ENCODE data around the gene COL23A1. TPM values are rescaled to one million over a fixed set of nuclear protein-coding genes. Genes with fewer than 3 reads are reported as not detected.

The COL23A1 gene
- total and polyA plus RNA-seq, 5 donors from 2014 or later = not detected

DNA sequence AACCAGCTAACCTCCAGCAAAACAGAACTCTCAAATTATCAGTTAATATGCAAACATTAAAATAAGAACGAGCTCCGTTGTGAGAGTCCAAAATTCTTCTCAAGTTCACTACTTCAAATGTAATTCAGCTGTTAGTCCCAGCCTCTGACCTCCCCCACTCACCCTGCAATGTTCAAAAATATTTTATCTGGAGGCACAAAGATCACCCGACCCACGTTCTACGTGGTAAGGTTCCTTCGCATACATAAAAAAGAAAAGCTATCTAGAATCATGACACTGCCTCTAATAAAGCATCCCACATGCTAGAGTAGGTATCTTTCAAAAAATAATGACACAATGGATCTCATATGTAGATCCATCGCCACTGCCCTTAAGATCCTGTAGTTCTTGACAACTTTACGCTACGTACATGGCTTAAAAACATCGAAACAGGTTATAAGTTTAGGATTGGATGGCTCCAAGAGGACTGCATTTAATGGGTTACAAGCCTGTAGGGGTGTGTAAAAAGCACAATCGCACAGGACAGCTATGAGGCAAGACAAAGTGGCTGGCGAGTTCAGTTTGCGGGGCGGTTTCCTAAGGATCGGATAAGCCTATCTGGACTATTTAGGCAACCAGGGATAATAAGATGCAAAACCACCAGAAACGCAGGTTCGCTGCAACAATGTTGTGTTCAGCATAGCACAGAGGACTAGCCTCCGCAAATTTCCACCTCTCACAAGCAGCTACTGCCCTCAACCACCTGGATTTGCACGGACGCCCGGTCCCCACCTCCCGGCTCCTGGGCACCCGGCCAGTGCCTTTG is 35.7 kb upstream of the COL23A1 start:
- Mint-ChIP-seq H3K4me1 (peaks cover 17 to 52% (median 33%) of the 10 kb centered on the region in 4 donors), H3K4me3 (peak overlapping the region; percentile 95 to 100 (median 98)), H3K9me3 (no peaks in the 10 kb centered on the region), H3K27ac (peak overlapping the region; percentile 89 to 100 (median 99)), H3K36me3 (peaks cover 15% of the 10 kb centered on the region), H3K27me3 (peaks cover 8% of the 10 kb centered on the region)
- H3K9me3 ChIP-seq (ENCODE audit: control insufficient read depth in 2 of 2, low read length in 2 of 2) = no peaks in the 10 kb centered on the region
- peaks cover 25% of the 10 kb centered on the region for H3K36me3 ChIP-seq (ENCODE audit: control insufficient read depth, insufficient read depth, low read length)
- ATAC-seq (ENCODE audit: low read depth in 2 of 2) (no peak), DNase-seq (no peak)
- H3K27me3 ChIP-seq (ENCODE audit: control insufficient read depth, insufficient read depth, low read length) = no peaks in the 10 kb centered on the region
- peak overlapping the region; percentile 98 for H3K27ac ChIP-seq (ENCODE audit: insufficient read depth, low read length, poor library complexity, severe bottlenecking)
- peaks cover 53% of the 10 kb centered on the region for H3K4me1 ChIP-seq (ENCODE audit: control insufficient read depth, insufficient read depth, low read length, poor library complexity, severe bottlenecking)
- H3K4me3 ChIP-seq (ENCODE audit: low read depth, low read length) = peak overlapping the region; percentile 99

DNA sequence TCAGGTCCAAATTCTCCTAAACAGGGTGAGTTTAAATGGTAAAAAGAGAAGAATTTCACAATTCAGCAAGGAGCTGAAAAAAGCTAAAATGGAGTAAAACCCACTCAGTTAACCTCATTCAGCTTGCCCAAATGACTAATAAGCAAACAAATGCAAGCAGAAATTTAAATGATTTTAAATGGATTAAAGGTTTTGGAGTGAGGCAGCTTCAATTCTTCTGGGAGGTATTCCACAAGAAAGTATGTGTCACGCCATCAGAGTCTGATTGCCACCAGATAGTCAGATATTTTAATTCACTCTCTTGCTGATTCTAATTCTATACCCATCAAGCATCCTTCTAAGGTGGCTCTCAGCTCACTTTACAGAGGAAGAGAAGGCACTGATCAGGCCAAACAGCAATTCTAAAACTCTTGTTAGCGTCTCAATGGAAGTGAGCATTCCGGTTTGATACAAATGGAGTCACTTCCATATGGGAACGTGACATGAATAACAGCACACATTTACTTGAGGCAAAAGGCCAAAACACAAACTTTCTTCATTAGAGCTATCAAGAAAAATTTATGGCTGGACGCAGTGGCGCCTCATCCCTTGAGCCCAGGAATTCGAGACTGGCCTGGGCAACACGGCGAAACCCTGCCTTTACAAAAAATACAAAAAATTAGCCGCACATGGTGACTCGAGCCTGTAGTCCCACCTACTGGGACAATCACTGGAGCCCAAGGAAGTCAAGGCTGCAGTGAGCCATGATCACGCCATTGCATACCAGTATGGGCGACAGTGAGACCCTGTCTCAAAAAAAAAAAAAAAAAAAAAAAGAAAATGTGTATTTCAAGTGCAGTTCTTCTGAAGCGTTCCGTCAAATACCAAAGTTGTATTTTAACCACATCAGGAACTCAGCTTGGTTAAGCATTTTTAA is 34.7 kb upstream of the COL23A1 start:
- Mint-ChIP-seq H3K36me3 (peaks cover 25% of the 10 kb centered on the region), H3K9me3 (no peaks in the 10 kb centered on the region), H3K4me1 (peaks cover 26 to 62% (median 43%) of the 10 kb centered on the region in 4 donors), H3K4me3 (peak overlapping the region; percentile 95 to 100 (median 98)), H3K27me3 (peaks cover 4% of the 10 kb centered on the region), H3K27ac (peak overlapping the region; percentile 89 to 100 (median 99))
- H3K4me3 ChIP-seq (ENCODE audit: low read depth, low read length) = peak overlapping the region; percentile 99
- DNase-seq (no peak), ATAC-seq (ENCODE audit: low read depth in 2 of 2) (no peak)
- H3K4me1 ChIP-seq (ENCODE audit: control insufficient read depth, insufficient read depth, low read length, poor library complexity, severe bottlenecking) = peaks cover 61% of the 10 kb centered on the region
- no peaks in the 10 kb centered on the region for H3K27me3 ChIP-seq (ENCODE audit: control insufficient read depth, insufficient read depth, low read length)
- H3K9me3 ChIP-seq (ENCODE audit: control insufficient read depth in 2 of 2, low read length in 2 of 2) = no peaks in the 10 kb centered on the region
- peaks cover 34% of the 10 kb centered on the region for H3K36me3 ChIP-seq (ENCODE audit: control insufficient read depth, insufficient read depth, low read length)
- peak overlapping the region; percentile 98 for H3K27ac ChIP-seq (ENCODE audit: insufficient read depth, low read length, poor library complexity, severe bottlenecking)

DNA sequence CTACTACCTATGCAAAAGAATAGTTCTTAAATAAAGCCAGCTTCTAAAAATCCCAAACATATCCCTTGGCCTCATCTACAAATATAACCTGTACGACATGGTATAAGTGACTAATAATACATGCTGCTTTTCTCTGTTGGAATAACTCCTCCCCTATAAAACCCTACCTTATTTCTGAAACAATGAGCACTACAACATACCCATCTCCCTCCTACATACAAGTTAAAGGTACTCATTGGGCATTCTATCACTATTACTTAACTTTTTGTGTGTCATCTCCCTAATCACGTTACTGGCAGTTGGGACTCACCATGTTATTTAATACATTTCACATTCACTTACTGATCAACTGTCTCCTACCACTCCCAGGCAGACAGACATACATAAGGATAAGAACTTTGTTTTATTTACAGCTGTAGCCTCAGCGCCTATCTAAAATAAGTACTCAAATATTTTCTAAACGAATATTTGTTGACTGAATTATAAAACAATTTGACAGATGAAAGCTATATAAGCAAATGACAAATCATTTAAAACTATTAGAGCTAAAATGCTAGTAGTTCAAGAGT is 32.6 kb upstream of the COL23A1 start:
- peaks cover 40% of the 10 kb centered on the region for H3K36me3 Mint-ChIP-seq
- Histone ChIP-seq H3K27me3 (ENCODE audit: control insufficient read depth, insufficient read depth, low read length) (no peaks in the 10 kb centered on the region), H3K4me3 (ENCODE audit: low read depth, low read length) (peak overlapping the region; percentile 33), H3K27ac (ENCODE audit: insufficient read depth, low read length, poor library complexity, severe bottlenecking) (no peak overlapping the region), H3K9me3 (ENCODE audit: control insufficient read depth in 2 of 2, low read length in 2 of 2) (no peaks in the 10 kb centered on the region), H3K36me3 (ENCODE audit: control insufficient read depth, insufficient read depth, low read length) (peaks cover 54% of the 10 kb centered on the region), H3K4me1 (ENCODE audit: control insufficient read depth, insufficient read depth, low read length, poor library complexity, severe bottlenecking) (peaks cover 65% of the 10 kb centered on the region)
- H3K9me3 Mint-ChIP-seq = no peaks in the 10 kb centered on the region
- DNase-seq (no peak), ATAC-seq (ENCODE audit: low read depth in 2 of 2) (no peak)
- peaks cover 4% of the 10 kb centered on the region for H3K27me3 Mint-ChIP-seq
- no peak overlapping the region for H3K27ac Mint-ChIP-seq
- peak overlapping the region; percentile 1 to 75 (median 54) for H3K4me3 Mint-ChIP-seq
- peaks cover 34 to 78% (median 53%) of the 10 kb centered on the region in 4 donors for H3K4me1 Mint-ChIP-seq

DNA sequence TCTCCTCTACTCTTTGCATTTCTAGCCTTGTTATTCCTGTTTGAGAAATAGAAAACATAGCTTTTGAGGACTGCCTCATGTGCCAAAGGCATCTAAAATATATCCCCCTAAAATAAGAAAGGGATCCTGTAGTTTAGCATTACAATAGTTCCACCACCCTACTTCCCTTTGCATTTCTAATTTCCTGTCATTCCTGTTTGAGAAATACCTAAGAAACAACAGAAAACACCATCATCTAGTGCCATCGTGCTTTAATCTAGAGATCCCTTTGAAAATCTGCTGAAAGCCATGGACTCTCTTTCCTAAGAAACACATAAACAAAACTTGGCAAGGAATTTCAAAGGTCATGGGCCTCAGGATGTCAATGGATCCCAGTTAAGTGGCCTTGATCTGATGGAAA is 29.2 kb upstream of the COL23A1 start:
- DNase-seq = no peak
- peaks cover 48% of the 10 kb centered on the region for H3K36me3 Mint-ChIP-seq
- no peaks in the 10 kb centered on the region for H3K27me3 Mint-ChIP-seq
- no peaks in the 10 kb centered on the region for H3K9me3 Mint-ChIP-seq
- Histone ChIP-seq H3K4me1 (ENCODE audit: control insufficient read depth, insufficient read depth, low read length, poor library complexity, severe bottlenecking) (peaks cover 44% of the 10 kb centered on the region), H3K4me3 (ENCODE audit: low read depth, low read length) (no peak overlapping the region), H3K27me3 (ENCODE audit: control insufficient read depth, insufficient read depth, low read length) (no peaks in the 10 kb centered on the region), H3K27ac (ENCODE audit: insufficient read depth, low read length, poor library complexity, severe bottlenecking) (no peak overlapping the region), H3K9me3 (ENCODE audit: control insufficient read depth in 2 of 2, low read length in 2 of 2) (no peaks in the 10 kb centered on the region), H3K36me3 (ENCODE audit: control insufficient read depth, insufficient read depth, low read length) (peaks cover 88% of the 10 kb centered on the region)
- H3K4me1 Mint-ChIP-seq = peaks cover 25 to 68% (median 48%) of the 10 kb centered on the region in 4 donors
- H3K4me3 Mint-ChIP-seq = peak overlapping the region in 2 of 4 donors; percentile 20 to 57
- ATAC-seq (ENCODE audit: low read depth in 2 of 2) = no peak
- H3K27ac Mint-ChIP-seq = peak overlapping the region; percentile 17 to 69 (median 60)

DNA sequence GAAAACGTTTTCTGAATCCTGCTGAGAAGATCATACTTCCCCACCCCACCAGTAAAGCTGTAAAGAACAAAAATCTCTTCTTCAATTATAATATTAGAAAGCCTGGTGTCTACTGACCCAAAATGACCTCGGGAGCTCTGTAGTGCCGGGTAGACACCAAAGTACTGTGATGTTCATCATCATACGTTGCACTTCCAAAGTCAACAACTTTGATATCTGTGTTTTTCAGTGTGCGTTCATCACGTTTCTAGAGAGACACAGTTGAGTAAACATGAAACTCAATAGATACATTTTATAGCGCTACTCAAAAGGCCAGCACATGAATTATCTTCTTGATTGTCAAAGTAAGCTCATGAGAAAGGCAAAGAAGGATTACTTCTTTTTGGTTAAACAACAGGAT is 22.1 kb upstream of the COL23A1 start:
- H3K27ac ChIP-seq (ENCODE audit: insufficient read depth, low read length, poor library complexity, severe bottlenecking) = no peak overlapping the region
- H3K4me3 Mint-ChIP-seq = no peak overlapping the region
- H3K4me1 ChIP-seq (ENCODE audit: control insufficient read depth, insufficient read depth, low read length, poor library complexity, severe bottlenecking) = peaks cover 3% of the 10 kb centered on the region
- no peak for DNase-seq
- ATAC-seq (ENCODE audit: low read depth in 2 of 2) = no peak
- no peaks in the 10 kb centered on the region for H3K9me3 Mint-ChIP-seq
- no peak overlapping the region for H3K4me3 ChIP-seq (ENCODE audit: low read depth, low read length)
- no peaks in the 10 kb centered on the region for H3K9me3 ChIP-seq (ENCODE audit: control insufficient read depth in 2 of 2, low read length in 2 of 2)
- H3K27me3 ChIP-seq (ENCODE audit: control insufficient read depth, insufficient read depth, low read length) = no peaks in the 10 kb centered on the region
- peak overlapping the region in 2 of 3 donors; percentile 1 to 16 for H3K27ac Mint-ChIP-seq
- H3K4me1 Mint-ChIP-seq = peaks cover 10 to 24% (median 17%) of the 10 kb centered on the region in 4 donors
- H3K36me3 ChIP-seq (ENCODE audit: control insufficient read depth, insufficient read depth, low read length) = peaks cover 89% of the 10 kb centered on the region
- peaks cover 49% of the 10 kb centered on the region for H3K36me3 Mint-ChIP-seq
- no peaks in the 10 kb centered on the region for H3K27me3 Mint-ChIP-seq

DNA sequence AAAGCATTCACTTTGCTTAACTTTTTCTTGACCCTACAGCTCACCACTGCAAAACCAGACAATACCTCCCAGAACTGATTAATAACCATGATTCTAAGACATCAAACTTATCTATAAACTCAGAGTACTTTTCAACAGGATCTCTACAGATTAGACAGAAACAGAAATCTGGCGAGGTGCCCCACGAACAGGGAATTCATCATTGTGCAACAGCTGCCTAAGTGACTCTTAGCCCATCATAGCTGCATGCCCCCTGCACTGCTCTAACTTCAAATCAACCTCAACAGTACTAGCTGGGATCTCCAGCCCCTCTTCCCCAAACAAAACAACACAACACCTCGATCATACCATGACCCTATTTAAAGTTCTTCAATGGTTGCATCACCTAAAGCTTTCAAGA is 16.1 kb upstream of the COL23A1 start:
- Mint-ChIP-seq H3K4me3 (no peak overlapping the region), H3K4me1 (peaks cover 4 to 18% (median 6%) of the 10 kb centered on the region in 4 donors), H3K27me3 (no peaks in the 10 kb centered on the region), H3K27ac (peak overlapping the region in 1 of 3 donors; percentile 12), H3K36me3 (peaks cover 53% of the 10 kb centered on the region), H3K9me3 (no peaks in the 10 kb centered on the region)
- DNase-seq (no peak), ATAC-seq (ENCODE audit: low read depth in 2 of 2) (no peak)
- H3K4me1 ChIP-seq (ENCODE audit: control insufficient read depth, insufficient read depth, low read length, poor library complexity, severe bottlenecking) = no peaks in the 10 kb centered on the region
- no peaks in the 10 kb centered on the region for H3K27me3 ChIP-seq (ENCODE audit: control insufficient read depth, insufficient read depth, low read length)
- no peak overlapping the region for H3K4me3 ChIP-seq (ENCODE audit: low read depth, low read length)
- no peak overlapping the region for H3K27ac ChIP-seq (ENCODE audit: insufficient read depth, low read length, poor library complexity, severe bottlenecking)
- no peaks in the 10 kb centered on the region for H3K9me3 ChIP-seq (ENCODE audit: control insufficient read depth in 2 of 2, low read length in 2 of 2)
- peaks cover 87% of the 10 kb centered on the region for H3K36me3 ChIP-seq (ENCODE audit: control insufficient read depth, insufficient read depth, low read length)

DNA sequence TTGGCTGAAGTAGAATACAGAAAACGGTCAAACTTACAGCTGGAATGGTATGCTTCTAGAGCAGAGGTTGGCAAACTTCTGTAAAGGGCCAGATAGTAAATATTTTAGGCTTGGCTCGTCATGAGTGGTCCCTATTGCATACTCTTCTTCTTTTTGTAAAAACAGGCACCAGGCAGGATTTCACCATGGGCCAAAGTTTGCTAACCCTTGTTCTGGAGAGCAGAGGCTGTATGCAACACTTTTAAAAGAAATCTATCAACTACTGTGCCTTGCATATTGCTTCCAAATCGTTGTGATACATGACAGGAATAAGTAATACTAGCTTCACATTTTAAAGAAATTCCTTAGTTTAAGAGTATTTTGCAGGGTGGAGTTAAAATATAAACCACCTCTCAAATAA is 15.6 kb upstream of the COL23A1 start:
- no peak overlapping the region for H3K27ac ChIP-seq (ENCODE audit: insufficient read depth, low read length, poor library complexity, severe bottlenecking)
- H3K36me3 ChIP-seq (ENCODE audit: control insufficient read depth, insufficient read depth, low read length) = peaks cover 84% of the 10 kb centered on the region
- DNase-seq (no peak), ATAC-seq (ENCODE audit: low read depth in 2 of 2) (no peak)
- no peaks in the 10 kb centered on the region for H3K27me3 ChIP-seq (ENCODE audit: control insufficient read depth, insufficient read depth, low read length)
- H3K27ac Mint-ChIP-seq = no peak overlapping the region
- H3K4me1 ChIP-seq (ENCODE audit: control insufficient read depth, insufficient read depth, low read length, poor library complexity, severe bottlenecking) = no peaks in the 10 kb centered on the region
- H3K4me3 ChIP-seq (ENCODE audit: low read depth, low read length) = no peak overlapping the region
- peaks cover 55% of the 10 kb centered on the region for H3K36me3 Mint-ChIP-seq
- no peaks in the 10 kb centered on the region for H3K9me3 Mint-ChIP-seq
- peaks cover 4 to 18% (median 6%) of the 10 kb centered on the region in 4 donors for H3K4me1 Mint-ChIP-seq
- H3K27me3 Mint-ChIP-seq = no peaks in the 10 kb centered on the region
- H3K4me3 Mint-ChIP-seq = no peak overlapping the region
- no peaks in the 10 kb centered on the region for H3K9me3 ChIP-seq (ENCODE audit: control insufficient read depth in 2 of 2, low read length in 2 of 2)

All from CD4-positive, CD25-positive, alpha-beta regulatory T cell (primary cell).